HG03139 (cell line): ENCODE measurements around the gene VPS4A.

Experiments used
- ATAC-seq: cut with Tn5 transposase; IDR thresholded peaks from one replicate; pipeline ENCODE4 v1.9.1; 2021; ENCODE audit not compliant: unreplicated experiment

VPS4A gene

GRCh38 chr16:69363281-69363717, 52.1 kb downstream of the VPS4A start:
- ATAC-seq, result no peak

- ATAC-seq, result no peak
Measured at GRCh38 chr16:69364088-69364487, 52.9 kb downstream of the VPS4A start.

- ATAC-seq, result no peak
Measured at GRCh38 chr16:69365901-69366300, 54.8 kb downstream of the VPS4A start.

- no peak for ATAC-seq
Measured at GRCh38 chr16:69366431-69366830, 55.3 kb downstream of the VPS4A start.

GRCh38 chr16:69367980-69368379, 56.8 kb downstream of the VPS4A start:
- no peak for ATAC-seq

GRCh38 chr16:69368866-69369265, 57.7 kb downstream of the VPS4A start:
- ATAC-seq, result no peak

- ATAC-seq, result no peak
Measured at GRCh38 chr16:69371564-69371963, 60.4 kb downstream of the VPS4A start.

GRCh38 chr16:69373019-69373418, 61.9 kb downstream of the VPS4A start:
- no peak for ATAC-seq
